Panc1 (cell line): Measurements from ENCODE around the gene ZNF579.

Source experiments
- POLR2AphosphoS5 ChIP-seq: IDR thresholded peaks from 2 replicates; pipeline ENCODE4 v1.6.1; 2012; ENCODE audit warnings: mild to moderate bottlenecking, low read depth, low read length, moderate library complexity
- SIN3A ChIP-seq: IDR thresholded peaks from 2 replicates; pipeline ENCODE4 v1.6.1; 2012; ENCODE audit warnings: low read depth, mild to moderate bottlenecking, low read length, moderate library complexity, borderline replicate concordance; ENCODE audit not compliant: insufficient read depth
- TCF7L2 ChIP-seq: IDR thresholded peaks from 2 replicates; pipeline ENCODE4 v1.6.1; 2011; ENCODE audit warnings: mild to moderate bottlenecking, low read depth, low read length, inconsistent platforms
- TF ChIP-seq, protein P1 (sequence below): fragments of 450-650 bp; IDR thresholded peaks from 2 replicates; pipeline ENCODE4 v1.5.1; 2017; ENCODE audit warnings: mild to moderate bottlenecking
- TF ChIP-seq, protein P2 (sequence below), 2 experiments: IDR thresholded peaks; 2 replicates each; pipeline ENCODE4 v1.6.1; 2011 to 2012; ENCODE audit warnings: low read depth in 2 of 2, control low read depth in 1 of 2, low read length in 1 of 2, mild to moderate bottlenecking in 1 of 2, moderate library complexity in 1 of 2; ENCODE audit not compliant: insufficient read depth in 1 of 2

DNA sequence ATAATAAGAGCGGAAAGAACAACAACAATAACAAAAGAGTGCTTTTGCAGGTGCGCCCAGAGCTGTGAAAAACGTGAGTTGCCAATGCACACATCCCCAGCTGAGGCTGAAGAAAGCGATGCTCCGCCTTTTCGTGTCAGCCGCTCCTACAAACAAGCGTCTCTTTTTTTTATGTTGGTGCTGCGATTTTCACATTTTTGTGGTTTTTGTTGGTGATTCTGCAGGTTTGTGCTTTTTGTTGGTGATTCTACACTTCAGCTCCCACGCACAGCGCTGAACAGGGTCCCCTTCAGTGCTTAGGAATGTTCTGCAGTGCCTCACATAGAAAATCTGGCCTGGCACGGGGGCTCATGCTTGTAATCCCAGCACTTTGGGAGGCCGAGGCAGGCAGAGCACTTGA lies 28.0 kb downstream of the ZNF579 start:
- TF ChIP-seq, protein P1, sequence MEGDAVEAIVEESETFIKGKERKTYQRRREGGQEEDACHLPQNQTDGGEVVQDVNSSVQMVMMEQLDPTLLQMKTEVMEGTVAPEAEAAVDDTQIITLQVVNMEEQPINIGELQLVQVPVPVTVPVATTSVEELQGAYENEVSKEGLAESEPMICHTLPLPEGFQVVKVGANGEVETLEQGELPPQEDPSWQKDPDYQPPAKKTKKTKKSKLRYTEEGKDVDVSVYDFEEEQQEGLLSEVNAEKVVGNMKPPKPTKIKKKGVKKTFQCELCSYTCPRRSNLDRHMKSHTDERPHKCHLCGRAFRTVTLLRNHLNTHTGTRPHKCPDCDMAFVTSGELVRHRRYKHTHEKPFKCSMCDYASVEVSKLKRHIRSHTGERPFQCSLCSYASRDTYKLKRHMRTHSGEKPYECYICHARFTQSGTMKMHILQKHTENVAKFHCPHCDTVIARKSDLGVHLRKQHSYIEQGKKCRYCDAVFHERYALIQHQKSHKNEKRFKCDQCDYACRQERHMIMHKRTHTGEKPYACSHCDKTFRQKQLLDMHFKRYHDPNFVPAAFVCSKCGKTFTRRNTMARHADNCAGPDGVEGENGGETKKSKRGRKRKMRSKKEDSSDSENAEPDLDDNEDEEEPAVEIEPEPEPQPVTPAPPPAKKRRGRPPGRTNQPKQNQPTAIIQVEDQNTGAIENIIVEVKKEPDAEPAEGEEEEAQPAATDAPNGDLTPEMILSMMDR = no peak
- TF ChIP-seq TCF7L2 (no peak), POLR2AphosphoS5 (no peak), SIN3A (no peak)
- TF ChIP-seq, protein P2, sequence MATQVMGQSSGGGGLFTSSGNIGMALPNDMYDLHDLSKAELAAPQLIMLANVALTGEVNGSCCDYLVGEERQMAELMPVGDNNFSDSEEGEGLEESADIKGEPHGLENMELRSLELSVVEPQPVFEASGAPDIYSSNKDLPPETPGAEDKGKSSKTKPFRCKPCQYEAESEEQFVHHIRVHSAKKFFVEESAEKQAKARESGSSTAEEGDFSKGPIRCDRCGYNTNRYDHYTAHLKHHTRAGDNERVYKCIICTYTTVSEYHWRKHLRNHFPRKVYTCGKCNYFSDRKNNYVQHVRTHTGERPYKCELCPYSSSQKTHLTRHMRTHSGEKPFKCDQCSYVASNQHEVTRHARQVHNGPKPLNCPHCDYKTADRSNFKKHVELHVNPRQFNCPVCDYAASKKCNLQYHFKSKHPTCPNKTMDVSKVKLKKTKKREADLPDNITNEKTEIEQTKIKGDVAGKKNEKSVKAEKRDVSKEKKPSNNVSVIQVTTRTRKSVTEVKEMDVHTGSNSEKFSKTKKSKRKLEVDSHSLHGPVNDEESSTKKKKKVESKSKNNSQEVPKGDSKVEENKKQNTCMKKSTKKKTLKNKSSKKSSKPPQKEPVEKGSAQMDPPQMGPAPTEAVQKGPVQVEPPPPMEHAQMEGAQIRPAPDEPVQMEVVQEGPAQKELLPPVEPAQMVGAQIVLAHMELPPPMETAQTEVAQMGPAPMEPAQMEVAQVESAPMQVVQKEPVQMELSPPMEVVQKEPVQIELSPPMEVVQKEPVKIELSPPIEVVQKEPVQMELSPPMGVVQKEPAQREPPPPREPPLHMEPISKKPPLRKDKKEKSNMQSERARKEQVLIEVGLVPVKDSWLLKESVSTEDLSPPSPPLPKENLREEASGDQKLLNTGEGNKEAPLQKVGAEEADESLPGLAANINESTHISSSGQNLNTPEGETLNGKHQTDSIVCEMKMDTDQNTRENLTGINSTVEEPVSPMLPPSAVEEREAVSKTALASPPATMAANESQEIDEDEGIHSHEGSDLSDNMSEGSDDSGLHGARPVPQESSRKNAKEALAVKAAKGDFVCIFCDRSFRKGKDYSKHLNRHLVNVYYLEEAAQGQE (IDR thresholded peaks at IDR 0.05; ENCODE audit: insufficient read depth in 1 of 2, low read depth in 2 of 2, low read length in 1 of 2) = no peak
